Stimulated activated CD4-positive, alpha-beta T cell treated with anti-CD3 and anti-CD28 coated beads, Interleukin-2, amount 100 ng/mL, for 48 hours (primary cell): Measurements from ENCODE around the gene GRIP1.
"Not testable (repeated sequence)": the region's sequence is repeated elsewhere in the genome, so short reads cannot be mapped to it uniquely, and the experiment has no call there.

ENCODE experiments used
- DNase-seq, 2 donors: peaks; one replicate each; pipeline ENCODE4 v3.0.0-alpha.2; 2020

The GRIP1 gene

GRCh38 chr12:66502911-66503310 is 176.0 kb downstream of the GRIP1 start:
- DNase-seq = no peak

GRCh38 chr12:66500841-66501240 is 178.0 kb downstream of the GRIP1 start:
- no peak for DNase-seq

- DNase-seq = no peak
Measured at GRCh38 chr12:66500091-66500490, 178.8 kb downstream of the GRIP1 start.

- no peak for DNase-seq
Measured at GRCh38 chr12:66499000-66499399, 179.9 kb downstream of the GRIP1 start.

GRCh38 chr12:66498059-66498458 is 180.8 kb downstream of the GRIP1 start:
- not testable (repeated sequence) for DNase-seq

- DNase-seq = no peak
Measured at GRCh38 chr12:66497008-66497897, 181.6 kb downstream of the GRIP1 start.

GRCh38 chr12:66496595-66496994 is 182.3 kb downstream of the GRIP1 start:
- no peak for DNase-seq

GRCh38 chr12:66495709-66496108 is 183.2 kb downstream of the GRIP1 start:
- DNase-seq = no peak

GRCh38 chr12:66493819-66494218 is 185.1 kb downstream of the GRIP1 start:
- DNase-seq = no peak

- DNase-seq = no peak
Measured at GRCh38 chr12:66491853-66492252, 187.0 kb downstream of the GRIP1 start.

- DNase-seq = no peak
Measured at GRCh38 chr12:66482351-66483203, 196.3 kb downstream of the GRIP1 start.

GRCh38 chr12:66467932-66468331 is 210.9 kb downstream of the GRIP1 start:
- no peak for DNase-seq

GRCh38 chr12:66461331-66461730 is 217.5 kb downstream of the GRIP1 start:
- DNase-seq = no peak

GRCh38 chr12:66459944-66460482 is 218.9 kb downstream of the GRIP1 start:
- no peak for DNase-seq

GRCh38 chr12:66456612-66457011 is 222.3 kb downstream of the GRIP1 start:
- no peak for DNase-seq

- DNase-seq = no peak
Measured at GRCh38 chr12:66453844-66454243, 225.0 kb downstream of the GRIP1 start.

GRCh38 chr12:66453120-66453519 is 225.8 kb downstream of the GRIP1 start:
- DNase-seq = no peak

- no peak for DNase-seq
Measured at GRCh38 chr12:66449531-66449930, 229.3 kb downstream of the GRIP1 start.

- DNase-seq = no peak
Measured at GRCh38 chr12:66447643-66448042, 231.2 kb downstream of the GRIP1 start.

- no peak for DNase-seq
Measured at GRCh38 chr12:66446276-66446675, 232.6 kb downstream of the GRIP1 start.

GRCh38 chr12:66441905-66442559 is 236.8 kb downstream of the GRIP1 start:
- no peak for DNase-seq

GRCh38 chr12:66438601-66439000 is 240.3 kb downstream of the GRIP1 start:
- no peak for DNase-seq

- DNase-seq = no peak
Measured at GRCh38 chr12:66430106-66430505, 248.8 kb downstream of the GRIP1 start.
